PC-3 (cell line): ENCODE data around the gene METTL5. TPM values are rescaled to one million over a fixed set of nuclear protein-coding genes. Genes with fewer than 3 reads are reported as not detected.

Experiments
- ATAC-seq: fragments of 200-7000 bp; cut with Tn5 transposase; 2 replicates; pipeline ENCODE4 v1.9.1; 2020; ENCODE audit warnings: mild to moderate bottlenecking, moderate library complexity
- BruUV-seq: library from RNA; stranded (reverse); fragments of 400-500 nt; replicated peaks from 2 replicates; lab custom pipeline; 2021; lab: Mats Ljungman, UMichigan
- CTCF ChIA-PET: fragments of 300-600 bp; sonication (Branson Sonifier 250); formaldehyde crosslinking; loops from one replicate; lab custom pipeline; 2022; ENCODE audit warnings: antibody characterized with exemption; lab: Charles Lee
- POLR2A ChIA-PET: fragments of 300-600 bp; sonication (Branson Sonifier 250); formaldehyde crosslinking; loops from one replicate; lab custom pipeline; 2022; ENCODE audit warnings: antibody characterized with exemption; ENCODE audit not compliant: unreplicated experiment; lab: Charles Lee
- DNase-seq: peaks from one replicate; pipeline ENCODE4 v3.0.0-alpha.2; 2015
- H2AFZ ChIP-seq: fragments of 300-600 bp; sonication (generic); 2 replicates; pipeline ENCODE4 v1.6.0; 2016; ENCODE audit warnings: antibody characterized with exemption, low read length
- H3F3A ChIP-seq: fragments of 300-600 bp; sonication (generic); one replicate; pipeline ENCODE4 v1.6.0; 2017; ENCODE audit warnings: antibody characterized with exemption, low read length, control low read depth, mild to moderate bottlenecking; ENCODE audit not compliant: unreplicated experiment
- H3K27ac ChIP-seq: fragments of 300-600 bp; sonication (generic); 2 replicates; pipeline ENCODE4 v1.5.1; 2016; ENCODE audit warnings: mild to moderate bottlenecking, low read length
- H3K27me3 ChIP-seq: fragments of 300-600 bp; sonication (generic); 2 replicates; pipeline ENCODE4 v1.6.1; 2016; ENCODE audit warnings: low read length, mixed read lengths
- H3K36me3 ChIP-seq: fragments of 300-600 bp; sonication (generic); 2 replicates; pipeline ENCODE4 v1.6.1; 2016; ENCODE audit warnings: low read depth, mixed run types, low read length, mixed read lengths
- H3K4me1 ChIP-seq: fragments of 300-600 bp; sonication (generic); 2 replicates; pipeline ENCODE4 v1.5.1; 2016; ENCODE audit warnings: low read length; ENCODE audit not compliant: insufficient read depth
- H3K4me2 ChIP-seq: fragments of 300-600 bp; sonication (generic); 2 replicates; pipeline ENCODE4 v1.6.0; 2016; ENCODE audit warnings: low read length
- H3K4me3 ChIP-seq: fragments of 300-600 bp; sonication (generic); 2 replicates; pipeline ENCODE4 v1.5.1; 2016; ENCODE audit warnings: mild to moderate bottlenecking, low read length, mixed read lengths
- H3K79me2 ChIP-seq: fragments of 300-600 bp; sonication (generic); 2 replicates; pipeline ENCODE4 v1.6.1; 2017; ENCODE audit warnings: low read length, mixed read lengths
- H3K9ac ChIP-seq: fragments of 300-600 bp; sonication (generic); 2 replicates; pipeline ENCODE4 v1.6.0; 2016; ENCODE audit warnings: mild to moderate bottlenecking, low read length
- H3K9me2 ChIP-seq: fragments of 300-600 bp; sonication (generic); replicated peaks from 2 replicates; pipeline ENCODE4 v1.6.1; 2016; ENCODE audit warnings: mixed run types, low read length, mixed read lengths
- H3K9me3 ChIP-seq: fragments of 300-600 bp; sonication (generic); 2 replicates; pipeline ENCODE4 v1.6.1; 2016; ENCODE audit warnings: low read length, mixed read lengths
- H4K20me1 ChIP-seq: fragments of 300-600 bp; sonication (generic); 2 replicates; pipeline ENCODE4 v1.6.1; 2016; ENCODE audit warnings: low read length, mixed read lengths
- CTCF ChIP-seq: fragments of 300-600 bp; sonication (generic); conservative IDR thresholded peaks from 2 replicates; pipeline ENCODE4 v1.5.1; 2017; ENCODE audit warnings: antibody characterized with exemption, low read depth, mild to moderate bottlenecking, low read length
- EZH2 ChIP-seq: fragments of 300-600 bp; sonication (generic); IDR thresholded peaks from one replicate; pipeline ENCODE4 v1.6.1; 2017; ENCODE audit warnings: antibody characterized with exemption, mild to moderate bottlenecking, low read length; ENCODE audit not compliant: unreplicated experiment
- EZH2phosphoT487 ChIP-seq: fragments of 300-600 bp; sonication (generic); IDR thresholded peaks from 2 replicates; pipeline ENCODE4 v1.6.1; 2018; ENCODE audit warnings: mild to moderate bottlenecking, antibody characterized with exemption, low read length, borderline replicate concordance
- intact Hi-C: fragments of 100-400 bp; cut with micrococcal nuclease; formaldehyde crosslinking; loops from 2 replicates; pipeline ENCODE4 v1.9.0; 2023
- total RNA-seq: library from RNA; depleted of rRNA; stranded (reverse); fragments of >200 nt; gene quantifications from 2 replicates; pipeline ENCODE4 v1.2.3, GENCODE V29; 2014

Gene METTL5
- total RNA-seq, 1 experiment from 2014 or later: 61.1 TPM

- H4K20me1 ChIP-seq: no peaks in the 10 kb centered on the region
- H3K9me3 ChIP-seq: no peaks in the 10 kb centered on the region
- no peaks in the 10 kb centered on the region for H3K9me2 ChIP-seq
- H3K27me3 ChIP-seq: no peaks in the 10 kb centered on the region
- no TSS peak for BruUV-seq
- H3F3A ChIP-seq: no peaks in the 10 kb centered on the region
- TF ChIP-seq CTCF: no peak
- no peak for TF ChIP-seq EZH2phosphoT487
- TF ChIP-seq EZH2: no peak
- peaks cover 85% of the 10 kb centered on the region for H3K79me2 ChIP-seq
- no peak for DNase-seq
- ATAC-seq: no peak
- H3K4me2 ChIP-seq: no peak overlapping the region
- ChIA-PET CTCF (no interaction called here), POLR2A (no interaction called here)
- no peak overlapping the region for H2AFZ ChIP-seq
- H3K4me1 ChIP-seq: no peaks in the 10 kb centered on the region
- H3K4me3 ChIP-seq: no peak overlapping the region
- intact Hi-C loops: no loop called here
- no peak overlapping the region for H3K9ac ChIP-seq
- H3K36me3 ChIP-seq: peaks cover 6% of the 10 kb centered on the region; the same call in 1 of the 2 replicates
- H3K27ac ChIP-seq: no peak overlapping the region
Measured at GRCh38 chr2:169840747-169841142, 16.0 kb upstream of the METTL5 start.

- Histone ChIP-seq H3K27me3 (no peaks in the 10 kb centered on the region), H3K9ac (no peak overlapping the region), H4K20me1 (no peaks in the 10 kb centered on the region), H3K27ac (no peak overlapping the region), H3K4me2 (no peak overlapping the region), H2AFZ (no peak overlapping the region), H3K4me3 (no peak overlapping the region), H3K79me2 (peaks cover 85% of the 10 kb centered on the region), H3K9me3 (no peaks in the 10 kb centered on the region), H3K9me2 (no peaks in the 10 kb centered on the region), H3K4me1 (no peaks in the 10 kb centered on the region), H3K36me3 (peaks cover 6% of the 10 kb centered on the region; the same call in 1 of the 2 replicates), H3F3A (no peaks in the 10 kb centered on the region)
- ChIA-PET CTCF (no interaction called here), POLR2A (no interaction called here)
- ATAC-seq (no peak), DNase-seq (no peak)
- no TSS peak for BruUV-seq
- intact Hi-C loops: no loop called here
- TF ChIP-seq EZH2phosphoT487 (no peak), CTCF (no peak), EZH2 (no peak)
Measured at GRCh38 chr2:169839954-169840746, 15.4 kb upstream of the METTL5 start.

DNA sequence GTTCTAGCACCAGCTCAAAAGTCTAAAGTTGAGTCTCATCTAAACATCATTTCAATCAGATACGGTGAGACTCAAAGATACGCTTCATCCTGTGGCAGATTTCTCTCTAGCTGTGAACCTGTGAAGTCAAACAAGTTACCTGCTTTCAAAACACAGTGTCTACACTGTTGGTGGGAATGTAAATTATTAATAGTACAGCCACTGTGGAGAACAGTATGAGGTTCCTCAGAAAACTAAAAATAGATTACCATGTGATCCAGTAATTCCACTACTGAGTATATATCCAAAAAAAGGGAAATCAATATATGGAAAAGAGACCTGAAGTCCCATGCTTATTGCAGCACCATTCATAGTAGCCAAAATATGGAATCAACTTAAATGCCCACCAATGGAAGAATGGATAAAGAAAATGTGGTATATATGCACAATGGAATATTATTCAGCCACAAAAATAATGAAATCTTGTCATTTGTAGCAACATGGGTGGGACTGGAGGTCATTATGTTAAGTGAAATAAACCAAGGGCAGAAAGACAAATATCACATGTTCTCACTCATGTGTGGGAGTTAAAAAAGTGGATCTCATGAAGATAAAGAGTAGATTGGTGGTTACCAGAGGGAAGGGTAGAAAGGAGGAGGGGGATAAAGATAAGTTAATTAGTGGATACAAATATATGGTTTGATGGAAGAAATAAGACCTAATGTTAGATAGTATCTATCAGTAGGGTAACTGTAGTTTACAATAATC lies 14.2 kb upstream of the METTL5 start:
- TF ChIP-seq CTCF (no peak), EZH2phosphoT487 (no peak), EZH2 (no peak)
- H3K9ac ChIP-seq: no peak overlapping the region
- H3K79me2 ChIP-seq: peaks cover 85% of the 10 kb centered on the region
- POLR2A ChIA-PET: no interaction called here
- H3K27me3 ChIP-seq: no peaks in the 10 kb centered on the region
- H3K4me3 ChIP-seq: no peak overlapping the region
- peaks cover 6% of the 10 kb centered on the region; the same call in 1 of the 2 replicates for H3K36me3 ChIP-seq
- H3K9me2 ChIP-seq: no peaks in the 10 kb centered on the region
- no peak for ATAC-seq
- no peak overlapping the region for H2AFZ ChIP-seq
- H3K4me1 ChIP-seq: no peaks in the 10 kb centered on the region
- no peaks in the 10 kb centered on the region for H3K9me3 ChIP-seq
- no peak overlapping the region for H3K4me2 ChIP-seq
- BruUV-seq: no TSS peak
- DNase-seq: no peak
- intact Hi-C loops: no loop called here
- H4K20me1 ChIP-seq: no peaks in the 10 kb centered on the region
- CTCF ChIA-PET: no interaction called here
- H3F3A ChIP-seq: no peaks in the 10 kb centered on the region
- no peak overlapping the region for H3K27ac ChIP-seq
